H1 (cell line): Measurements from ENCODE around the gene APC2. TPM values are rescaled to one million over a fixed set of nuclear protein-coding genes. Genes with fewer than 3 reads are reported as not detected.

Source experiments
- EZH2 ChIP-seq: fragments of 200-600 bp; sonication (generic); IDR thresholded peaks from 2 replicates; pipeline ENCODE4 v1.7.1; 2012; ENCODE audit warnings: low read depth, mild to moderate bottlenecking, moderate library complexity, low read length, inconsistent platforms; ENCODE audit not compliant: severe bottlenecking
- SIN3A ChIP-seq, 2 experiments: IDR thresholded peaks in 1 of 2; conservative IDR thresholded peaks in 1 of 2; 2 replicates each; pipeline ENCODE4 v1.6.1; 2011 to 2012; ENCODE audit warnings: low read length in 2 of 2, improper control_type of control experiment in 1 of 2, low read depth in 1 of 2, mild to moderate bottlenecking in 1 of 2
- SP1 ChIP-seq: IDR thresholded peaks from 2 replicates; pipeline ENCODE4 v1.6.1; 2011; ENCODE audit warnings: low read depth, low read length
- polyA plus RNA-seq, 7 experiments: library from polyadenylated mRNA; depleted of rRNA in 3 of 7; stranded (reverse) in 5 of 7; unstranded in 2 of 7; fragments of >200 nt in 5 of 7; fragments of 200-250 nt in 2 of 7; gene quantifications; 1 replicate in 5 of 7; 2 replicates in 1 of 7; 4 replicates in 1 of 7; pipeline versions ENCODE4 v1.2.1 to v1.2.3, GENCODE V29; 2011 to 2013; ENCODE audit warnings: missing spikeins in 2 of 7, mixed read lengths in 2 of 7
- total RNA-seq: library from RNA; stranded (reverse); fragmentation: NEBNext Ultra II Directional; extraction: Animal tissue kit (Norgen Biotek cat#: 25700); gene quantifications from 2 replicates; pipeline ENCODE4 v1.2.1, GENCODE V29; 2021
- TF ChIP-seq, protein P1 (sequence below): fragments of 300-600 bp; sonication (generic); IDR thresholded peaks from 2 replicates; pipeline ENCODE4 v1.7.1; 2012; ENCODE audit warnings: low read length, moderate library complexity, mild to moderate bottlenecking, inconsistent platforms; ENCODE audit not compliant: insufficient replicate concordance

Gene APC2
- total and polyA plus RNA-seq, 2 of the 8 experiments (the other 6 are each of a cell fraction or from before 2014, with no cell fraction given): 1.3 to 4.1 TPM

- TF ChIP-seq, protein P1, sequence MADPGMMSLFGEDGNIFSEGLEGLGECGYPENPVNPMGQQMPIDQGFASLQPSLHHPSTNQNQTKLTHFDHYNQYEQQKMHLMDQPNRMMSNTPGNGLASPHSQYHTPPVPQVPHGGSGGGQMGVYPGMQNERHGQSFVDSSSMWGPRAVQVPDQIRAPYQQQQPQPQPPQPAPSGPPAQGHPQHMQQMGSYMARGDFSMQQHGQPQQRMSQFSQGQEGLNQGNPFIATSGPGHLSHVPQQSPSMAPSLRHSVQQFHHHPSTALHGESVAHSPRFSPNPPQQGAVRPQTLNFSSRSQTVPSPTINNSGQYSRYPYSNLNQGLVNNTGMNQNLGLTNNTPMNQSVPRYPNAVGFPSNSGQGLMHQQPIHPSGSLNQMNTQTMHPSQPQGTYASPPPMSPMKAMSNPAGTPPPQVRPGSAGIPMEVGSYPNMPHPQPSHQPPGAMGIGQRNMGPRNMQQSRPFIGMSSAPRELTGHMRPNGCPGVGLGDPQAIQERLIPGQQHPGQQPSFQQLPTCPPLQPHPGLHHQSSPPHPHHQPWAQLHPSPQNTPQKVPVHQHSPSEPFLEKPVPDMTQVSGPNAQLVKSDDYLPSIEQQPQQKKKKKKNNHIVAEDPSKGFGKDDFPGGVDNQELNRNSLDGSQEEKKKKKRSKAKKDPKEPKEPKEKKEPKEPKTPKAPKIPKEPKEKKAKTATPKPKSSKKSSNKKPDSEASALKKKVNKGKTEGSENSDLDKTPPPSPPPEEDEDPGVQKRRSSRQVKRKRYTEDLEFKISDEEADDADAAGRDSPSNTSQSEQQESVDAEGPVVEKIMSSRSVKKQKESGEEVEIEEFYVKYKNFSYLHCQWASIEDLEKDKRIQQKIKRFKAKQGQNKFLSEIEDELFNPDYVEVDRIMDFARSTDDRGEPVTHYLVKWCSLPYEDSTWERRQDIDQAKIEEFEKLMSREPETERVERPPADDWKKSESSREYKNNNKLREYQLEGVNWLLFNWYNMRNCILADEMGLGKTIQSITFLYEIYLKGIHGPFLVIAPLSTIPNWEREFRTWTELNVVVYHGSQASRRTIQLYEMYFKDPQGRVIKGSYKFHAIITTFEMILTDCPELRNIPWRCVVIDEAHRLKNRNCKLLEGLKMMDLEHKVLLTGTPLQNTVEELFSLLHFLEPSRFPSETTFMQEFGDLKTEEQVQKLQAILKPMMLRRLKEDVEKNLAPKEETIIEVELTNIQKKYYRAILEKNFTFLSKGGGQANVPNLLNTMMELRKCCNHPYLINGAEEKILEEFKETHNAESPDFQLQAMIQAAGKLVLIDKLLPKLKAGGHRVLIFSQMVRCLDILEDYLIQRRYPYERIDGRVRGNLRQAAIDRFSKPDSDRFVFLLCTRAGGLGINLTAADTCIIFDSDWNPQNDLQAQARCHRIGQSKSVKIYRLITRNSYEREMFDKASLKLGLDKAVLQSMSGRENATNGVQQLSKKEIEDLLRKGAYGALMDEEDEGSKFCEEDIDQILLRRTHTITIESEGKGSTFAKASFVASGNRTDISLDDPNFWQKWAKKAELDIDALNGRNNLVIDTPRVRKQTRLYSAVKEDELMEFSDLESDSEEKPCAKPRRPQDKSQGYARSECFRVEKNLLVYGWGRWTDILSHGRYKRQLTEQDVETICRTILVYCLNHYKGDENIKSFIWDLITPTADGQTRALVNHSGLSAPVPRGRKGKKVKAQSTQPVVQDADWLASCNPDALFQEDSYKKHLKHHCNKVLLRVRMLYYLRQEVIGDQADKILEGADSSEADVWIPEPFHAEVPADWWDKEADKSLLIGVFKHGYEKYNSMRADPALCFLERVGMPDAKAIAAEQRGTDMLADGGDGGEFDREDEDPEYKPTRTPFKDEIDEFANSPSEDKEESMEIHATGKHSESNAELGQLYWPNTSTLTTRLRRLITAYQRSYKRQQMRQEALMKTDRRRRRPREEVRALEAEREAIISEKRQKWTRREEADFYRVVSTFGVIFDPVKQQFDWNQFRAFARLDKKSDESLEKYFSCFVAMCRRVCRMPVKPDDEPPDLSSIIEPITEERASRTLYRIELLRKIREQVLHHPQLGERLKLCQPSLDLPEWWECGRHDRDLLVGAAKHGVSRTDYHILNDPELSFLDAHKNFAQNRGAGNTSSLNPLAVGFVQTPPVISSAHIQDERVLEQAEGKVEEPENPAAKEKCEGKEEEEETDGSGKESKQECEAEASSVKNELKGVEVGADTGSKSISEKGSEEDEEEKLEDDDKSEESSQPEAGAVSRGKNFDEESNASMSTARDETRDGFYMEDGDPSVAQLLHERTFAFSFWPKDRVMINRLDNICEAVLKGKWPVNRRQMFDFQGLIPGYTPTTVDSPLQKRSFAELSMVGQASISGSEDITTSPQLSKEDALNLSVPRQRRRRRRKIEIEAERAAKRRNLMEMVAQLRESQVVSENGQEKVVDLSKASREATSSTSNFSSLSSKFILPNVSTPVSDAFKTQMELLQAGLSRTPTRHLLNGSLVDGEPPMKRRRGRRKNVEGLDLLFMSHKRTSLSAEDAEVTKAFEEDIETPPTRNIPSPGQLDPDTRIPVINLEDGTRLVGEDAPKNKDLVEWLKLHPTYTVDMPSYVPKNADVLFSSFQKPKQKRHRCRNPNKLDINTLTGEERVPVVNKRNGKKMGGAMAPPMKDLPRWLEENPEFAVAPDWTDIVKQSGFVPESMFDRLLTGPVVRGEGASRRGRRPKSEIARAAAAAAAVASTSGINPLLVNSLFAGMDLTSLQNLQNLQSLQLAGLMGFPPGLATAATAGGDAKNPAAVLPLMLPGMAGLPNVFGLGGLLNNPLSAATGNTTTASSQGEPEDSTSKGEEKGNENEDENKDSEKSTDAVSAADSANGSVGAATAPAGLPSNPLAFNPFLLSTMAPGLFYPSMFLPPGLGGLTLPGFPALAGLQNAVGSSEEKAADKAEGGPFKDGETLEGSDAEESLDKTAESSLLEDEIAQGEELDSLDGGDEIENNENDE: no peak
- TF ChIP-seq EZH2: no peak
- TF ChIP-seq SIN3A (conservative IDR thresholded peaks at IDR 0.05 in 1 of 2, IDR thresholded peaks at IDR 0.05 in 1 of 2; ENCODE audit: low read depth in 1 of 2, low read length in 2 of 2): no peak
- no peak for TF ChIP-seq SP1
Observed at GRCh38 chr19:1409204-1410005, 40.5 kb upstream of the APC2 start (continued).
